ENCODE measurements around the gene PLCL1.

PLCL1 gene

GRCh38 chr2:198135481-198135934 lies 331.1 kb downstream of the PLCL1 start:
- H3K4me3 ChIP-seq (ENCODE audit: low read depth in 1 of 2, low read length in 2 of 2): no peak overlapping the region
- peaks cover 4% of the 10 kb centered on the region for H3K4me1 ChIP-seq (ENCODE audit: insufficient read depth, low read length)
- no peak overlapping the region for H3K27ac ChIP-seq (ENCODE audit: low read depth, low read length)
- no peak overlapping the region for H3K9ac ChIP-seq (ENCODE audit: low read length)
- no peaks in the 10 kb centered on the region for H3K36me3 ChIP-seq (ENCODE audit: insufficient read depth, low read length)
- no peaks in the 10 kb centered on the region for H3K9me3 ChIP-seq (ENCODE audit: low read length)
- no peaks in the 10 kb centered on the region for H3K27me3 ChIP-seq (ENCODE audit: control insufficient read depth in 1 of 2, insufficient read depth in 2 of 2, low read length in 2 of 2)

GRCh38 chr2:198136142-198136541 lies 331.7 kb downstream of the PLCL1 start:
- Histone ChIP-seq H3K9ac (ENCODE audit: low read length) (no peak overlapping the region), H3K9me3 (ENCODE audit: low read length) (no peaks in the 10 kb centered on the region), H3K27ac (ENCODE audit: low read depth, low read length) (no peak overlapping the region), H3K27me3 (ENCODE audit: control insufficient read depth in 1 of 2, insufficient read depth in 2 of 2, low read length in 2 of 2) (no peaks in the 10 kb centered on the region), H3K4me3 (ENCODE audit: low read depth in 1 of 2, low read length in 2 of 2) (no peak overlapping the region), H3K36me3 (ENCODE audit: insufficient read depth, low read length) (no peaks in the 10 kb centered on the region), H3K4me1 (ENCODE audit: insufficient read depth, low read length) (peaks cover 4% of the 10 kb centered on the region)

GRCh38 chr2:198137733-198138132 lies 333.3 kb downstream of the PLCL1 start:
- H3K4me3 ChIP-seq (ENCODE audit: low read depth in 1 of 2, low read length in 2 of 2): no peak overlapping the region
- H3K27me3 ChIP-seq (ENCODE audit: control insufficient read depth in 1 of 2, insufficient read depth in 2 of 2, low read length in 2 of 2): no peaks in the 10 kb centered on the region
- no peaks in the 10 kb centered on the region for H3K36me3 ChIP-seq (ENCODE audit: insufficient read depth, low read length)
- no peak overlapping the region for H3K27ac ChIP-seq (ENCODE audit: low read depth, low read length)
- no peak overlapping the region for H3K9ac ChIP-seq (ENCODE audit: low read length)
- H3K9me3 ChIP-seq (ENCODE audit: low read length): no peaks in the 10 kb centered on the region
- peaks cover 4% of the 10 kb centered on the region for H3K4me1 ChIP-seq (ENCODE audit: insufficient read depth, low read length)

- Histone ChIP-seq H3K9ac (ENCODE audit: low read length) (no peak overlapping the region), H3K27ac (ENCODE audit: low read depth, low read length) (no peak overlapping the region), H3K9me3 (ENCODE audit: low read length) (no peaks in the 10 kb centered on the region), H3K4me1 (ENCODE audit: insufficient read depth, low read length) (no peaks in the 10 kb centered on the region), H3K27me3 (ENCODE audit: control insufficient read depth in 1 of 2, insufficient read depth in 2 of 2, low read length in 2 of 2) (no peaks in the 10 kb centered on the region), H3K36me3 (ENCODE audit: insufficient read depth, low read length) (no peaks in the 10 kb centered on the region), H3K4me3 (ENCODE audit: low read depth in 1 of 2, low read length in 2 of 2) (no peak overlapping the region)
These were observed 337.3 kb downstream of the PLCL1 start for GRCh38 chr2:198141726-198142125.

- no peak overlapping the region for H3K4me3 ChIP-seq (ENCODE audit: low read depth in 1 of 2, low read length in 2 of 2)
- H3K9ac ChIP-seq (ENCODE audit: low read length): no peak overlapping the region
- H3K9me3 ChIP-seq (ENCODE audit: low read length): no peaks in the 10 kb centered on the region
- H3K27me3 ChIP-seq (ENCODE audit: control insufficient read depth in 1 of 2, insufficient read depth in 2 of 2, low read length in 2 of 2): no peaks in the 10 kb centered on the region
- H3K36me3 ChIP-seq (ENCODE audit: insufficient read depth, low read length): no peaks in the 10 kb centered on the region
- H3K27ac ChIP-seq (ENCODE audit: low read depth, low read length): no peak overlapping the region
- H3K4me1 ChIP-seq (ENCODE audit: insufficient read depth, low read length): no peaks in the 10 kb centered on the region
These were observed 338.8 kb downstream of the PLCL1 start for GRCh38 chr2:198143156-198143555.

GRCh38 chr2:198143793-198144192 lies 339.4 kb downstream of the PLCL1 start:
- Histone ChIP-seq H3K9ac (ENCODE audit: low read length) (no peak overlapping the region), H3K4me1 (ENCODE audit: insufficient read depth, low read length) (no peaks in the 10 kb centered on the region), H3K4me3 (ENCODE audit: low read depth in 1 of 2, low read length in 2 of 2) (no peak overlapping the region), H3K27me3 (ENCODE audit: control insufficient read depth in 1 of 2, insufficient read depth in 2 of 2, low read length in 2 of 2) (no peaks in the 10 kb centered on the region), H3K36me3 (ENCODE audit: insufficient read depth, low read length) (no peaks in the 10 kb centered on the region), H3K27ac (ENCODE audit: low read depth, low read length) (no peak overlapping the region), H3K9me3 (ENCODE audit: low read length) (no peaks in the 10 kb centered on the region)

GRCh38 chr2:198144660-198145059 lies 340.3 kb downstream of the PLCL1 start:
- H3K27me3 ChIP-seq (ENCODE audit: control insufficient read depth in 1 of 2, insufficient read depth in 2 of 2, low read length in 2 of 2): no peaks in the 10 kb centered on the region
- no peaks in the 10 kb centered on the region for H3K4me1 ChIP-seq (ENCODE audit: insufficient read depth, low read length)
- no peaks in the 10 kb centered on the region for H3K9me3 ChIP-seq (ENCODE audit: low read length)
- no peak overlapping the region for H3K9ac ChIP-seq (ENCODE audit: low read length)
- H3K36me3 ChIP-seq (ENCODE audit: insufficient read depth, low read length): no peaks in the 10 kb centered on the region
- no peak overlapping the region for H3K27ac ChIP-seq (ENCODE audit: low read depth, low read length)
- H3K4me3 ChIP-seq (ENCODE audit: low read depth in 1 of 2, low read length in 2 of 2): no peak overlapping the region

- Histone ChIP-seq H3K4me3 (ENCODE audit: low read depth in 1 of 2, low read length in 2 of 2) (no peak overlapping the region), H3K4me1 (ENCODE audit: insufficient read depth, low read length) (no peaks in the 10 kb centered on the region), H3K36me3 (ENCODE audit: insufficient read depth, low read length) (no peaks in the 10 kb centered on the region), H3K9me3 (ENCODE audit: low read length) (no peaks in the 10 kb centered on the region), H3K27me3 (ENCODE audit: control insufficient read depth in 1 of 2, insufficient read depth in 2 of 2, low read length in 2 of 2) (no peaks in the 10 kb centered on the region), H3K27ac (ENCODE audit: low read depth, low read length) (no peak overlapping the region), H3K9ac (ENCODE audit: low read length) (no peak overlapping the region)
These were observed 342.1 kb downstream of the PLCL1 start for GRCh38 chr2:198146346-198146940.

GRCh38 chr2:198157314-198157713 lies 352.9 kb downstream of the PLCL1 start:
- H3K27ac ChIP-seq (ENCODE audit: low read depth, low read length): no peak overlapping the region
- no peaks in the 10 kb centered on the region for H3K36me3 ChIP-seq (ENCODE audit: insufficient read depth, low read length)
- no peaks in the 10 kb centered on the region for H3K4me1 ChIP-seq (ENCODE audit: insufficient read depth, low read length)
- H3K9me3 ChIP-seq (ENCODE audit: low read length): no peaks in the 10 kb centered on the region
- no peak overlapping the region for H3K9ac ChIP-seq (ENCODE audit: low read length)
- H3K4me3 ChIP-seq (ENCODE audit: low read depth in 1 of 2, low read length in 2 of 2): no peak overlapping the region
- H3K27me3 ChIP-seq (ENCODE audit: control insufficient read depth in 1 of 2, insufficient read depth in 2 of 2, low read length in 2 of 2): no peaks in the 10 kb centered on the region

GRCh38 chr2:198161151-198161550 lies 356.8 kb downstream of the PLCL1 start:
- no peaks in the 10 kb centered on the region for H3K4me1 ChIP-seq (ENCODE audit: insufficient read depth, low read length)
- no peaks in the 10 kb centered on the region for H3K36me3 ChIP-seq (ENCODE audit: insufficient read depth, low read length)
- no peak overlapping the region for H3K27ac ChIP-seq (ENCODE audit: low read depth, low read length)
- H3K9ac ChIP-seq (ENCODE audit: low read length): no peak overlapping the region
- H3K4me3 ChIP-seq (ENCODE audit: low read depth in 1 of 2, low read length in 2 of 2): no peak overlapping the region
- no peaks in the 10 kb centered on the region for H3K27me3 ChIP-seq (ENCODE audit: control insufficient read depth in 1 of 2, insufficient read depth in 2 of 2, low read length in 2 of 2)
- H3K9me3 ChIP-seq (ENCODE audit: low read length): no peaks in the 10 kb centered on the region

GRCh38 chr2:198162276-198162675 lies 357.9 kb downstream of the PLCL1 start:
- H3K36me3 ChIP-seq (ENCODE audit: insufficient read depth, low read length): no peaks in the 10 kb centered on the region
- no peaks in the 10 kb centered on the region for H3K27me3 ChIP-seq (ENCODE audit: control insufficient read depth in 1 of 2, insufficient read depth in 2 of 2, low read length in 2 of 2)
- no peak overlapping the region for H3K4me3 ChIP-seq (ENCODE audit: low read depth in 1 of 2, low read length in 2 of 2)
- H3K9ac ChIP-seq (ENCODE audit: low read length): no peak overlapping the region
- no peaks in the 10 kb centered on the region for H3K4me1 ChIP-seq (ENCODE audit: insufficient read depth, low read length)
- no peak overlapping the region for H3K27ac ChIP-seq (ENCODE audit: low read depth, low read length)
- H3K9me3 ChIP-seq (ENCODE audit: low read length): no peaks in the 10 kb centered on the region

GRCh38 chr2:198164843-198165242 lies 360.4 kb downstream of the PLCL1 start:
- no peak overlapping the region for H3K4me3 ChIP-seq (ENCODE audit: low read depth in 1 of 2, low read length in 2 of 2)
- no peak overlapping the region for H3K27ac ChIP-seq (ENCODE audit: low read depth, low read length)
- no peaks in the 10 kb centered on the region for H3K36me3 ChIP-seq (ENCODE audit: insufficient read depth, low read length)
- H3K9me3 ChIP-seq (ENCODE audit: low read length): no peaks in the 10 kb centered on the region
- no peaks in the 10 kb centered on the region for H3K27me3 ChIP-seq (ENCODE audit: control insufficient read depth in 1 of 2, insufficient read depth in 2 of 2, low read length in 2 of 2)
- no peaks in the 10 kb centered on the region for H3K4me1 ChIP-seq (ENCODE audit: insufficient read depth, low read length)
- H3K9ac ChIP-seq (ENCODE audit: low read length): no peak overlapping the region

Data from muscle layer of colon (tissue), 2 donors.